IPS-18a (cell line): Measurements from ENCODE around the gene PNLIP.

ENCODE experiments used
- H3K27ac ChIP-seq: one replicate; pipeline ENCODE4 v1.5.1; 2013; ENCODE audit warnings: low read length
- H3K27me3 ChIP-seq: one replicate; pipeline ENCODE4 v1.6.1; 2013; ENCODE audit warnings: mild to moderate bottlenecking, low read length; ENCODE audit not compliant: control insufficient read depth, insufficient read depth
- H3K36me3 ChIP-seq: one replicate; pipeline ENCODE4 v1.6.1; 2013; ENCODE audit warnings: low read depth, low read length; ENCODE audit not compliant: control insufficient read depth
- H3K4me1 ChIP-seq: one replicate; pipeline ENCODE4 v1.6.1; 2013; ENCODE audit warnings: low read depth, low read length; ENCODE audit not compliant: control insufficient read depth
- H3K4me3 ChIP-seq: one replicate; pipeline ENCODE4 v1.5.1; 2013; ENCODE audit warnings: low read length
- H3K9ac ChIP-seq: one replicate; pipeline ENCODE4 v1.6.1; 2013; ENCODE audit warnings: mild to moderate bottlenecking, low read length, moderate library complexity
- H3K9me3 ChIP-seq: one replicate; pipeline ENCODE4 v1.6.1; 2013; ENCODE audit warnings: low read depth, low read length; ENCODE audit not compliant: control insufficient read depth

The PNLIP gene

GRCh38 chr10:116542007-116542677 lies 3.6 kb upstream of the PNLIP start:
- Histone ChIP-seq H3K36me3 (no peaks in the 10 kb centered on the region), H3K4me1 (peaks cover 6% of the 10 kb centered on the region), H3K27me3 (no peaks in the 10 kb centered on the region), H3K27ac (no peak overlapping the region), H3K9ac (no peak overlapping the region), H3K4me3 (no peak overlapping the region), H3K9me3 (peaks cover 3% of the 10 kb centered on the region)

DNA sequence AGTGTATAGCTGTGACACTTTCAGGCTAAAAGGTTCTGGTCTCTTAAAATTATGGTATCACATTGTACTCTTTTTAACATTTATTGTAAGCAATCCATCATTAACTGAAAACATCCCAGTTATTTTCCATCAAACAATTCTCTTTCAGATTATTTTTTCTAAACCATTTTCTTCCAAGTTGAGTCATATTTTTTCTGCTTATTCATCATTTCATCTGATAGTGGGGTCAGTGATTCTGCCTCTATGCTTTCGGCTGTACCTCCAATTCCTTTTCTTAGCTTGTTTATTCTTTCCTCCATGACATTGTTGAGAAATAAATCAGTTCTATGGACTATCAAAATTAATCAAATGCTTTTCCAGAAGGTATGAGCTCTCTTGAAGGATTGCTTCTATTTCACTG lies 609 bp upstream of the PNLIP start:
- Histone ChIP-seq H3K4me1 (peaks cover 6% of the 10 kb centered on the region), H3K27ac (no peak overlapping the region), H3K9ac (no peak overlapping the region), H3K36me3 (no peaks in the 10 kb centered on the region), H3K9me3 (no peaks in the 10 kb centered on the region), H3K27me3 (no peaks in the 10 kb centered on the region), H3K4me3 (no peak overlapping the region)

GRCh38 chr10:116548301-116548700 lies 2.6 kb downstream of the PNLIP start:
- Histone ChIP-seq H3K27me3 (no peaks in the 10 kb centered on the region), H3K36me3 (no peaks in the 10 kb centered on the region), H3K27ac (no peak overlapping the region), H3K4me3 (no peak overlapping the region), H3K4me1 (no peaks in the 10 kb centered on the region), H3K9ac (no peak overlapping the region), H3K9me3 (no peaks in the 10 kb centered on the region)

GRCh38 chr10:116553378-116553980 lies 7.7 kb downstream of the PNLIP start:
- Histone ChIP-seq H3K36me3 (no peaks in the 10 kb centered on the region), H3K27me3 (no peaks in the 10 kb centered on the region)

GRCh38 chr10:116554628-116555027 lies 8.9 kb downstream of the PNLIP start:
- H3K27me3 ChIP-seq: no peaks in the 10 kb centered on the region
- H3K4me3 ChIP-seq: no peak overlapping the region
- no peak overlapping the region for H3K9ac ChIP-seq
- no peak overlapping the region for H3K27ac ChIP-seq
- no peaks in the 10 kb centered on the region for H3K9me3 ChIP-seq
- H3K4me1 ChIP-seq: peaks cover 5% of the 10 kb centered on the region
- no peaks in the 10 kb centered on the region for H3K36me3 ChIP-seq

More at GRCh38 chr10:116553378-116553980, 7.7 kb downstream of the PNLIP start:
- Histone ChIP-seq H3K9ac (no peak overlapping the region), H3K4me1 (peaks cover 5% of the 10 kb centered on the region), H3K9me3 (no peaks in the 10 kb centered on the region), H3K27ac (no peak overlapping the region), H3K4me3 (no peak overlapping the region)

- Histone ChIP-seq H3K27me3 (no peaks in the 10 kb centered on the region), H3K36me3 (no peaks in the 10 kb centered on the region), H3K9me3 (no peaks in the 10 kb centered on the region), H3K27ac (no peak overlapping the region), H3K9ac (no peak overlapping the region), H3K4me1 (peaks cover 5% of the 10 kb centered on the region), H3K4me3 (no peak overlapping the region)
Observed at GRCh38 chr10:116555880-116556279, 10.1 kb downstream of the PNLIP start.

DNA sequence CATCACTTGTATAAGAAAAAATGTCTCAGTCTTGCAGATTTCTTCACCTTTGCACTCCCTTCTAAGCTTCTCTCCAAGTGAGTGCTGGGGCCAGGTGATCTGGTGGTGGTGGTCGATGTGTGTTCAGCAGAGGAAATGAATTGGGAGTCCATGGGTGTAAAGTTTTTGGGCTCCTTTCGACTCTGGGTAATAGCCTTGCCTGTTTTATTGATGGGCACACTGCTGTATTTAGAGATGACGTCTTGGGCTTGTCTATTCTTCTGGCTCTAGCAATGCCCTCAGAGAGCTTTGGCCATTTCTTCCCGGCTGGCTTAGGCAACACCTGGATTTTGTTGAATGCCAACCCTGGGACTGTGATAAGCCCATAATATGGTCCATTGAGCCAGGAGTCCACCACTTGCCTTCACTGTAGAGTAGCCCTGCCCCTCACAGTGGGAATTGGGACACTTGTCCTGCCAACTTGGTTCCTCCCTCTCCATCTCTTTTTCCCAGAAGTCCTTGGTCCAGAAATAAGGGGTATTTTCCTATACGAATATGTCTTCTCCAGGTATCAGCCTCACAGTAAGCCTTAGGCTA lies 11.7 kb downstream of the PNLIP start:
- Histone ChIP-seq H3K27ac (no peak overlapping the region), H3K27me3 (no peaks in the 10 kb centered on the region), H3K4me1 (peaks cover 5% of the 10 kb centered on the region), H3K36me3 (no peaks in the 10 kb centered on the region), H3K9me3 (no peaks in the 10 kb centered on the region), H3K4me3 (no peak overlapping the region), H3K9ac (no peak overlapping the region)

- Histone ChIP-seq H3K36me3 (no peaks in the 10 kb centered on the region), H3K27me3 (no peaks in the 10 kb centered on the region), H3K4me3 (no peak overlapping the region), H3K9me3 (no peaks in the 10 kb centered on the region), H3K9ac (no peak overlapping the region), H3K4me1 (no peaks in the 10 kb centered on the region), H3K27ac (no peak overlapping the region)
Observed at GRCh38 chr10:116565534-116565933, 19.8 kb downstream of the PNLIP start.

GRCh38 chr10:116566932-116567331 lies 21.2 kb downstream of the PNLIP start:
- no peaks in the 10 kb centered on the region for H3K36me3 ChIP-seq
- no peak overlapping the region for H3K4me3 ChIP-seq
- no peaks in the 10 kb centered on the region for H3K9me3 ChIP-seq
- H3K4me1 ChIP-seq: no peaks in the 10 kb centered on the region
- H3K27me3 ChIP-seq: no peaks in the 10 kb centered on the region
- no peak overlapping the region for H3K9ac ChIP-seq
- H3K27ac ChIP-seq: no peak overlapping the region

- Histone ChIP-seq H3K4me1 (no peaks in the 10 kb centered on the region), H3K27me3 (no peaks in the 10 kb centered on the region), H3K36me3 (no peaks in the 10 kb centered on the region), H3K4me3 (no peak overlapping the region), H3K9me3 (no peaks in the 10 kb centered on the region), H3K27ac (no peak overlapping the region), H3K9ac (no peak overlapping the region)
Observed at GRCh38 chr10:116567335-116567734, 21.6 kb downstream of the PNLIP start.

DNA sequence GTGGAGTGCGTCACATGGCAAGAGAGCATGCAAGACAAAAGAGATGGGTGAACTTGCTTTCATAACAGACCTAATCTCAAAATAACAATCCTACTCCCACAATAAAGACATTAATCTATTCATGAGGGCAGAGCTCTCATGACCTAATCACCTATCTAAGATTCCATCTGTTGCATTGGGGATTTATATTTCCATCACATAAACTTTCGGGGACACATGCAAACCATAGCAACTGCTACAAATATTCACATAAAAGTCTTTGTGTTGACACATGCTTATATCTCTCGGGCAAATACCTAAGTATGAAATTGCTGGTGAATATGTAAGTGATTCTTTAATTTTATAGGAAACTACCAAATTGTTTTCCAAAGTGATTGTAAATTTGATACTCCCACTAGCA lies 29.1 kb downstream of the PNLIP start:
- Histone ChIP-seq H3K27me3 (no peaks in the 10 kb centered on the region), H3K9ac (no peak overlapping the region), H3K4me1 (no peaks in the 10 kb centered on the region), H3K9me3 (no peaks in the 10 kb centered on the region), H3K4me3 (no peak overlapping the region), H3K27ac (no peak overlapping the region), H3K36me3 (no peaks in the 10 kb centered on the region)
